ENCODE measurements around the gene FREM2.

FREM2 gene, protein sequence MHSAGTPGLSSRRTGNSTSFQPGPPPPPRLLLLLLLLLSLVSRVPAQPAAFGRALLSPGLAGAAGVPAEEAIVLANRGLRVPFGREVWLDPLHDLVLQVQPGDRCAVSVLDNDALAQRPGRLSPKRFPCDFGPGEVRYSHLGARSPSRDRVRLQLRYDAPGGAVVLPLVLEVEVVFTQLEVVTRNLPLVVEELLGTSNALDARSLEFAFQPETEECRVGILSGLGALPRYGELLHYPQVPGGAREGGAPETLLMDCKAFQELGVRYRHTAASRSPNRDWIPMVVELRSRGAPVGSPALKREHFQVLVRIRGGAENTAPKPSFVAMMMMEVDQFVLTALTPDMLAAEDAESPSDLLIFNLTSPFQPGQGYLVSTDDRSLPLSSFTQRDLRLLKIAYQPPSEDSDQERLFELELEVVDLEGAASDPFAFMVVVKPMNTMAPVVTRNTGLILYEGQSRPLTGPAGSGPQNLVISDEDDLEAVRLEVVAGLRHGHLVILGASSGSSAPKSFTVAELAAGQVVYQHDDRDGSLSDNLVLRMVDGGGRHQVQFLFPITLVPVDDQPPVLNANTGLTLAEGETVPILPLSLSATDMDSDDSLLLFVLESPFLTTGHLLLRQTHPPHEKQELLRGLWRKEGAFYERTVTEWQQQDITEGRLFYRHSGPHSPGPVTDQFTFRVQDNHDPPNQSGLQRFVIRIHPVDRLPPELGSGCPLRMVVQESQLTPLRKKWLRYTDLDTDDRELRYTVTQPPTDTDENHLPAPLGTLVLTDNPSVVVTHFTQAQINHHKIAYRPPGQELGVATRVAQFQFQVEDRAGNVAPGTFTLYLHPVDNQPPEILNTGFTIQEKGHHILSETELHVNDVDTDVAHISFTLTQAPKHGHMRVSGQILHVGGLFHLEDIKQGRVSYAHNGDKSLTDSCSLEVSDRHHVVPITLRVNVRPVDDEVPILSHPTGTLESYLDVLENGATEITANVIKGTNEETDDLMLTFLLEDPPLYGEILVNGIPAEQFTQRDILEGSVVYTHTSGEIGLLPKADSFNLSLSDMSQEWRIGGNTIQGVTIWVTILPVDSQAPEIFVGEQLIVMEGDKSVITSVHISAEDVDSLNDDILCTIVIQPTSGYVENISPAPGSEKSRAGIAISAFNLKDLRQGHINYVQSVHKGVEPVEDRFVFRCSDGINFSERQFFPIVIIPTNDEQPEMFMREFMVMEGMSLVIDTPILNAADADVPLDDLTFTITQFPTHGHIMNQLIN (N-terminal part only)

DNA sequence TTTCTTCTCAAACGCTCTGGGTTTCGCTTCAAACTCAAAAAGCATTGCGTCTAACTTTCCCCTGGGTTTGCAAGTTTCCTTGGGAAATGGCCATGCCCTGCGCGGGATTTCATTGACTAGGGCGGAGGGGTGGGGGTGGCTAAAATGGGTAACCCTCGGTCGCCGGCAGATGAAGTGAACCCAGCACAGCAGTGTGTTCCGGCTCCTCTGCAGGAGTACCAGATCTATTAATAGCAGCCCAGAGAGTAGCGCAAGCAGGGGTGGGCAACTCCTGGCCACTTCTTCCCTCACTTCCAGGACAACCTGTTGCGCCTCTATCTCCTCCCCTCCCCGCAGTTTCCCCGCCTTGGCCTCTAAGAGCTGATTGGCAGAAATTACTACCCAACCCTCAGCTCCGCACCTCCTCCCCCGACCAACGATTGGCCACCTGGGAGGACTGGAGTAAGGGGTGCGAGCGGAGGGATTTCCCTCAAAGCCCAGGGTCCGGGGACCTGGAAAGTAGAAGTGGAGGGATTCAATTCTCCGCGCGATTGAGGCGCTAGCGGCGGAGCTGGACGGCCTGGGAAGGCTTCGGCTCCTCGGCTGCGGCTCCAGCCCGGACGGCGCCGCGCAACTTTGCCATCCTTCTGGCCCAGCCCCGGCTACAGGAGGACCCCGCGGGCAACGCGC, at the start of gene FREM2:
Gene FREM2 (plus strand): TSS at position 501 of the 669 bp plus-strand sequence. CDS start 268 bp downstream, outside the sequence.
- DNase-seq = peak; percentile 93

DNA sequence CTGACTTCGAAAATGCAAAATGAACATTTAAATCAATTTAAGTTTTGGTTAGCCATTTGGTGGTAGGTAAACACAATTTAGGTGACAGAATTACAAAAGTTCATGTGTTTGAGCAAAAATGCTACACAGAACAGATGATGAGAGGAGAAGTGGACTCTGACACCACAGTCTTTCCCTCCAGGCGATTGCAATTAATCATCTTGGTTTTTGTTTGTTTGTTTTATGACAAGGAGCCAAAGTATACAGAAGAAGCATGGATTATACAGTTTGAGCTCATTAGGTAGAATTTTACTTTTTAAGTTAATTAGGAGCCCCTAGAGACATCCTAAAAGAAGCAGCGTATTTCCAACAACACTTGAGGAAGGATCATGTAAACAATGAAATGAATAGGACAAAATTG, 49.3 kb upstream of the FREM2 start:
- no peak for DNase-seq

DNA sequence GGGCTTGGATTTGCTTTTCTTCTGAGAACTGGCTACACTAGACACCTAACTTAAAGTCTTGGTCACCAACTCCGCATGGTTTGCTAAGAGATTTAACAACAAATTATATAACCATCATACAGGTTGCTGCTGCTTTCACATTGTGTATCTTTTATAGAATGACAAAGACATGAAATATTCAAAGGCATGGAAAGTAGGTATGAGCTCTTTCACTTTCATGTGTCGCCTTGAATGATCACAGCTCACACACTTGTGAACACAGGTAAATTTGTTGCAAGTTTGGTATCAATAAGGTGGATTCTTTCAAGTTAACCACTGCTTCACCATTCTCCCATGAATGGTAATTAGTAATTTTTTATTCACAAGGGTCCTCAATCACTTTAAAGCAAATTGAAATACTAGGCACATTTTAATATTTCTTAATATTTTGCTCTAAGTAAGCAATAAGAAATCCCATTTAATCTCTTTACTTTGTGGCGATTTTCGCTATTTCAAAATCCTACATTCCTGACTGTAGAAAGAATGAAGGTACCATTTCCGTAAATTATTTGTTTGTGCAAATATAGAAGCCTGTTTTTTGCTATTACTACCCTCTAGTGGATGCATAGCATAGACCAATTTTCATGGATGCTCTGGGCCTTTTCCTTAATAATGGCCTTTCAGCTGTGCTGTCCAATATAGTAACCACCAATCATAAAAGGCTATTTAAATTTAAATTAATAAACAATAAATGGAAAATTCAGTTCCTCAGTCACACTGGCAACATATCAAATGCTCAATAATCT, 45.5 kb upstream of the FREM2 start:
- no peak for DNase-seq

DNA sequence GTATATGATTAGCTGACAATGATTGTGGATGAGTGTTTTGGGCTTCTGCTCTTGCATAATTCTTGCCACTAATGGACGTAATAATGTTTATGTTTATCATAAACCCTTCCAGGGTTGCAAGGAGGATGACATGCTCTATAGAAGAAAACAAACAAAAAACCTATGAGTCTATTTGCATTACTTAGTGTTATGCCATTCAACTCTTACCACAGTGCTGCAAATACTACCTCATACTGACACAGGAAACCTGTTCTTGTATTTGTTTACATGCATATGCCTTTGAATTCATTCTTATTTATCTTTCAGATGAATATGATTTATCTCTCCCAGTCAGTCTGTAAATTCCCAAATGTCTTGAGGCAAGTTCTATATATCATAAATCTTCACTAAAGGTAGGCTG, 39.6 kb upstream of the FREM2 start:
- DNase-seq = no peak

DNA sequence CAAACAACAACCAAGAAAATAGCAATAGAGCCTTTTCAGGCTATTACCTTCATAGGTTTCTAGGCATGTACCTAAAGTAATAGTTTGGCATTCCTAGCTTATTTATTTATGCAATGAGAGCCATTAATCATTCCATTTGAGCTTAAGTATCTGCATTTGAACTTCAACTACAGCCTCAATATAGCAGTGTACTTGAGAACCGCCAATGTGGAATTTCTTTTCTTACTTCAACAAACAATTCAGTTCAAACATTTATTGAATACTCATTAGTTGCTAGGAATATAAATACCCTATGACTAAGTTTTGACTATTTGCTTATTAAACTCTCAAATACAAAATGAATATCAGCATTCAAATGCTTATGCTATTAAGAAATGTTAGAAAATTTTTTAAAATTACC, 38.0 kb upstream of the FREM2 start:
- DNase-seq = no peak

DNA sequence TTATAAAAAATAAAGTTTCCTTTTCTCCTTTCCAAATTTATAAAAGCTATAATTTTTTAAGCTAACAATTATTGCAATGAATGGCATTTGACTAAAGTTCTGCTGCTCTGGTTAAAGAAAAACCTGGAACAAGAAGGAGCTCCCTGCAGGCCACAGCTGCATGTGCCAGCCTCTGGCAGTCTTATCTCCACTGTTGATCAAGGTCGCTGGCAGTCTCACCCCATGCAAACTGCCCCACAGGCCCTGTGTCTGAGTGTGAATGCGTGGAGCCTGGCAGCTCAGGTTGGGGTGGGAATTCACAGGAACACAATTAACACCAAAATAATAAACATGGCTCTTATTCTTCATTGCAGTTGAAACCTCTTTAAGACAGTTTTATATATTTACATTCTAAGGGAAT, 30.2 kb upstream of the FREM2 start:
- no peak for DNase-seq

DNA sequence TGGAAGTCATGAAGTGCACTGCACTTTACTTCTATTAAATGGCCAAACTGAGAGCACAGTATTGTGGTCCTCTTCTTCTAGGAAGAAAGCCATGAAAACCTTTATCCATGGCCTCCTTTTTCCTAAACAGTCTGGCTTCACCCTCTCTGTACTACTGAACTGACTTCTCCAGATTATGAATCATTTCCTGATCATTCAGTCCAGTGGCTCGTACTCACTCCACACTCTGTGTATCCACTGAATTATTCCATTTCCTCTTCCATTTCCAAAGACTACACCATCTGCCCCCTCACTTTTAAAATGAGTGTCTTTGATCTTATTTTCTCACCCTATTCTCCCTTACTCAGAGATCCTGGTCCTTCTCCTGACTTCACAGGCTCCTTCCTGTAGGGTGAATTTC, 29.7 kb upstream of the FREM2 start:
- no peak for DNase-seq

DNA sequence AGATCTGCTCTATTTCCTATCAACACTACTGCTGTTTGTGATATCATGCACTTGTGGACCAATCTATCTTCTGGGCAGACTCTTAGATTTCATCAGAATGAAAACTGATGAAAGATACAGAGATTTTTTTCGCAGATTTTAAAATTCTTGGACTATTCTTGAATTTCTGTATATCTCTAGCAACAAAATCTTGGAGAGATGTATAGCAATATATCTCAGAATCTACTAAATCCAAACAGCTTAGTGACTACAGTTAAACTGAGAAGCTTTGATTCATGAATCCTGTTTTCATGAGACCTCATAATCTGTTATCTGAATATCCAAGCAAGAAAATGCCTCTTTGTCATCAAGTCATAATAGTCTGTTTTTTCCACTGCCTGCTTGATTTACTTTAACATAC, 28.0 kb upstream of the FREM2 start:
- DNase-seq = no peak

DNA sequence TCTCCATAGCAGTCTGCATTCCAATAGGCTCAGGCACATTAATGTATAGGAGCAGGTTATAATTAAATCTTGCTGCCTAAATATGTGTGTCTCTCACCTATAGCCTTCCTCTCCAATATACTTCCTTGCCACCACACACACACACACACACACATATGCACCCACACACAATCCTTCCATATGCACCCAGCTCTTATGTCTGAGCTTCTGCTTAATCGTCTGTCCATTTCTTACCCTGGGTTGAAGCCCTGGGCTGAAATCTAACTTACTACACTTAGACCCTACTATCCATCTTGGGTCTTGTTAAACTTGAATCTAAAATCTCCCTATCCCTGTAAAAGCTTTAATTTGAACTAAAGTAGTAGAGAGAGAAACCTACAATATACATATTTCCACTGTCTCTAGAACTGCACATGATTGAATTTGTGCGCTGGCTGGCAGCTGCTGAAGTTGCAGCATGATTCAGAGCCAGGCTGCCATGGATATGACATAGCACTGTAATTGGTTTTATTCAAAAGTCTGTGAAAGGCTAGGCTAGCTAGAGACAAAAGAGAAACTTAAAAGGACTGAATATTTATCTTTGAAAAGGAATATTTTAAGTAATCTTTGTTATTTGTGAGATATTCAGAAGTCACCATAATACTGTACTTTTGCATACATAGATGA, 25.7 kb upstream of the FREM2 start:
- DNase-seq = peak; percentile 45

DNA sequence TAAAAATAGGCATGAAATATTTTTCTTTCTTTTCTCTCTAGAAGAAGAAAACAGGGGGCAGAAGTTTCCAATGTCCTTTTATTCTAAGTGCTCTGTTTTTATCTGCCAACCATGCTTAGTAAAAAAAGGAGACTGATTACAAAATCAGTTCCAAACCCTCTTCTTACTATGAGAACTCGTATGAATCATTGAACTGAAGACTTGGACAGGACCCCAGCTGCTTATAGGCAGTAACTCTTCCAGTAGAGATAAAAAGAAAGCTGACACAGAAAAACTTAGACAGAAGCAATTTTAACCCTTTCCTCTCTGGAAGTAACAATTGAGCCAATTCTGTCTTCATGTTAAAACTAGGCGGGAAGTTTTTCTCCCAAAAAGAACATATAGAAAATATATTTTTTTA, 24.5 kb upstream of the FREM2 start:
- DNase-seq = peak; percentile 42

DNA sequence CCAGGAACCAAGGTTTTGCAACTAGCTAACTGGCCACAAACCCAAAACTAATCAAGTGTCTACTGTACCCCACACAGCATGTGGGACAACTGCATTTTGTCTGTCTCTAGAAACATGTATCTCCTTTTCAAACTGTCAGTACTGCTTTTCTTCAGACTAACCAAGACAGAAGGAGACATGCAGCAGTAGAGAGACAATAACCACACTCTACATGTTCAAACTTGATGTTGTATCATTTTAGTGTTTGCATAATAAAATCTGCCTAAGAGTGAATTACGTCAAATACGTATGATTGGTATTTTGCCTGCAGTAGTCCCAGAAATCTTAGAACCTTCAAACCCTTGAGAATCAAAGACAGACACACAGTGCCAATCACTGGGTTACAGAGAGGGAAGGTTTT, 22.0 kb upstream of the FREM2 start:
- peak; percentile 20 for DNase-seq

DNA sequence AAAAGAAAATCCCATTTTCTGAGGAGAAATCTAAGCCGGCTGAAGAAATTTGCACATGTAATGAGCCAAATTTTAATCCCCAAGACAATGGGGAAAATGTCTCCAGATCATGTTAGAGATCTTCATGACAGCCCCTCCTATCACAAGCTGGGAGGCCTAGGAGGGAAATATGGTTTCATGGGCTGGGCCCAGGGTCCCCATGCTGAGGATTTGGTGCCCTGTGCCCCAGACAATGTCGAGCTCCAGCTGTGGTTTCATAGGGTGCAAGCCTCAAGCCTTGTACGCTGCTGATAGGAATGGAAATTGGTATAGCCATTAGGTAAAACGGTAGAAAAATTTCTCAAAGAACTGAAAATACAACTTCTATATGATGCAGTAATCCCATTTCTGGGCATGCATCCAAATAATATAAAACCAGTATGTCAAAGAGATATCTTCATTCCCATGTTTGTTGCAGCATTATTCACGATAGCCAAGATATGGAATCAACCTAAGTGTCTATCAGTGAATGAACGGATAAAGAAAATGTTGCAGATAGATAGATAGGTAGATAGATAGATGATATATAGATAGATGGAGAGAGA, 19.3 kb upstream of the FREM2 start:
- peak; percentile 28 for DNase-seq

DNA sequence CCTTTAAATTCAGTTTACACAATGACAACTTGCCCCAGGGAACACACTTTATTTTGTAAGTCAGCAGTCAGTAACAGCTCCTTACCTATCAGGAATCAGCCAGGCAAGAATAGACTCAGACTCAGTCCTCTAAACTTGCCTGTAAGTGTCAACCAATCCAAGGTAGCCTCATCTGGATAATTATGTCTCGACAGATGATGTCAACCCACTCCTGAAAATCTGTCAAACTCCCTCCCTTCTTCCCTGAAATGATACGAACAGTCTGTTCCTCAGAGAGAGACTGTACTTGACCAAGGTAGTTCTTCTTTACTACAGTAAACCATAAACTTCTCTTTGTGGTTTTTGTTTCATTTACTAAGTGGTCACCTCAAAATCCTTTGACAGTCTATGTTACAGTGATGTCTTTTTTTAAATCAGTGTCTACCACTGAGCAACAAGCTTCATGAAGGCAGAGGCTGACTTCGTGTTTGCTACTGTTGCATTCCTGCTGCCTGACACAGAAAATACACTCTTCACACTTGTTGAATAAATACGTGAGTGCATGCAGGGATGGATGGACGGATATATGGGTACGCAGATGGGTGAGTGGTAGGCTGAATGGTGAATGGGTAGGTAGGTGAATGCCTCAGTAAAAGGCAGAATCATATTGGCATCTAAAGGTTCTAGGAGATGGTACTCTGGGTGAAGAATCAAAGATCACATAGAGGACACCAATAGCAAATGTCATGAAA, 17.5 kb upstream of the FREM2 start:
- DNase-seq = no peak

DNA sequence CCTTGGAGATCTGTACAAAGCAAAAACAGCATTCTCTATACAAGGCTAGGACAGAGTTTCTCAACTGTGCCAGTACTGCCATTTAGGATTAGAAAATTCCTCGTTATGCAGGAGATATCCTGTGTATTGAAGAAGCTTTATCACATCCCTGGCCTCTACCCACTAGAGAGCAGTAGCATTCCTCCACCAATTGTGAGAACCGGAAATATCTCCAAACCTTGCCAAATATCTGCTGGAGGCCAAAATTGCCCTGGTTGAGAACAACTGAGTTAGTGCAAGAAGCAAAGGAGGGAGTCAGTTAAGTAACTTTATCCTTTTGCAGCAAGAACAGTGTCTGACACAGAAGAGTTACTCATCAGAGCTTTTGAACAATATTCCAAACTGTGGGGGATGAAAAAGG, 16.2 kb upstream of the FREM2 start:
- no peak for DNase-seq

DNA sequence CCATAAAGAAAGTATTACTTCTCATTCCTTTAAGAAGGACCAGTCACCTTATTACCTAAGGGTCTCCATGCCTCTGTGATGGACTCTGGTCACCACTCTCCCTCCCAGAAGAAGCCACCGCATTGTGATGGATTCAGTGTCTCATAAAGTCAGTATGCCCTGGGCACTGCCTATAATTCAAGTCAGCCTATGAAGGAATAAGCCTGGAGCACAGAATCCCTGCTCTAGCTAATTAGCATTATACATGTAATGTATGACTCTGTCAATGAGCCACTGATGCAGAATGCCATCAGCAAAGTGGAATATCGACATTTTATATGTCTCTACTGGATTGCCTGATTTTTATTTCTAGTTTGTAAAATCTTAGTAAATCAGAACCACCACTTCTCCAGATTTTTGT, 14.9 kb upstream of the FREM2 start:
- no peak for DNase-seq

DNA sequence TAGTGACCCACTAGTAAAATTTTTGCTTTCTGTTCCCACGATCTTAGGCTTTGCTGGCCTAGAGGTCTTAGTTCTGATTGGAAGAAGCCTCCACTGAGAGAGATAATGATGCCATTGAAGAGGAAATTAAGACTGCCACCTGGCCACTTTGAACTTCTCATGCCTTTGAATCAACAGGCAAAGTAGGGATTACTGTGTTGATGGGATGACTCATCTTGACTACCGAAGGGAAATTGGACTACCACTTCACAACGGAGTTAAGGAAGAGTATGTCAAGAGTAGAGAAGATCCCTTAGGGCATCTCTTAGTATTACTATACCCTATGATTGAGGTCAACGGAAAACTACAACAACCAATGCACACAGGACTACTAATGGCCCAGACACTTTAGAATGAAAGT, 12.7 kb upstream of the FREM2 start:
- DNase-seq = no peak

DNA sequence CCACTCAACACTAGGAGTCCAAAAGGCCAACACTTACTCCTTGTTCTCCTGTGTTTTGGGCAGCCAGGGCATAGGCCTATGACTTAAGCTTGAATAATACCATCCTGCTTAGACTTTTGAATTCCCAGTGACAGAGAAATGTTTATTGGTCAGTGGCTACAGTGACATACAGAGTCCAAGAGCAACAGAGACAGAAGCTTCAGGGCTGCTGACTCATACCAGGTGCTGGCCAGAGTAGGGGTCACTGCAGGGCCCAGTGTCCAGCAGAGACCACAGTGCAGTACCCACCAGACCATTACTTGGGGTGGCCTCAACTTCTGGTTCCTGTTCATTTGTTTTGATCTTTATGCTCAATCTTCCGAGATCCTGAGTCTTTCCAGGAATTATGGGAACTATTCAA, 6.0 kb upstream of the FREM2 start:
- DNase-seq = no peak

DNA sequence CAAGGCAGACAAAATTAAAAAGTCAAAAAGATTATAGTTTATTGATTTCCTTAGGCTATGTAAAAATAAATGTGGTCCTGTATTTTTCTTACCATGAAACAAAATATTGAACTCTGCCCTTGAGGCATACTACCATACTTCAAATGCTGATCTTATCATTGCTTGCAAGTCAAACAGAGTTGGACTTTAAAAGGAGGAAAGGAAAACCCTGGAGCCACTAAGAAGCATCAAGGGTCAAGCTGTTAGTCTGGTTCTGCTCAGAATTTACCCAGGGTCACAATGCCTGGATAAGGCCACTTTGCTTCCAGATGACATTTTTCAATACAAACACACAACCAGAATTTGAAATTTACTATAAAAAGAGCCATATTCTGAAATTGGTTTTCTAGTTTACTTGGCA, 2.2 kb upstream of the FREM2 start:
- DNase-seq = no peak

DNA sequence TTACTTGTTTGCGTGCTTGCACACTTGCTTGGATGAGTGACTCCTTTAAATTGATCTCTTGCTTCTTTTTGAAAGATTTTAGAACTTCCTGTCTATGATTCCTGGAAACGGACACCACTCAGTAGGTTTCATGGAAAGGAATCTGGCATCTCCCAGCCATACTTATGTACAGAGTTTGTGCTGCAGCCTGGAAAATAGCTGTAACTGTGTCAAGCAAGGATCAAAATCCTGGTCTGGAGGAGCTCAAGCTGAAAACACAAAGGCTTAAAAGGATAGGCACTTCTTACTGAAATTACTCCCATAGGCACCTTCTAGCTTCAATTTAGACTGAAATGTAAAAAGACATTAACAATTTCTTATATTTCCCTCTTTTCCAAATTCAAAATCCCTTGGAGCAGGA, 1.4 kb upstream of the FREM2 start:
- no peak for DNase-seq

DNA sequence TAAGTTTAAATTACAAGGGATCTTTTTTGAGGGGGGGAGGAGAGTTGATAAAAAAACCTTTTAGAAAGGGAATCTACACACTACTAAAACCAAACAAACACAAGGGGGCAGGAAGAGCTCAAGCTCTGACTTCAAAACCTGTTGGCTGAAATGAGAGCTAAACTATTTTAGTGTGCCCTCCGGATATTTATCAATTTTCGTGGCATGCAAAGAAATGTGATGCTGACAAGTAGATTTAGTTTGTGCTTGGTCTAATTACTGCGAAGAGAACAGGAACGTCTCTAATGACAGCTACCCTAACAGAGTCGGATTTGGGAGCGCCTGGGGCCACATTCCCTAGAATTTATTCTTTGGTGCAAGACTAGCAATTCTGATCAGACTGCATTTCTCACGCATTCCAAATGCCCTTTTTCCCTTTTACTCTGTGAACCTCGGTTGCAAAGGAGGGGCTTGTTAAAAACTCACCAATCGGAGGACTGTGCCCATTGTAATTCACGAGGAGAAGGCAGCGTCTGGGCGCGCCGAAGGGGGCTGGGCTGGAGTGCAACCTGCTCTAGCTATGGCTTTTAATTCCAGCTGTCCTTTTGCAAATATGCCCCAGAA, 802 bp upstream of the FREM2 start:
- peak; percentile 78 for DNase-seq
